ENCODE measurements around the gene HERC2. TPM values are rescaled to one million over a fixed set of nuclear protein-coding genes. Genes with fewer than 3 reads are reported as not detected.

The HERC2 gene
- total RNA-seq, 4 donors from 2014 or later: 42.8 to 77.7 (median 44.4) TPM

DNA sequence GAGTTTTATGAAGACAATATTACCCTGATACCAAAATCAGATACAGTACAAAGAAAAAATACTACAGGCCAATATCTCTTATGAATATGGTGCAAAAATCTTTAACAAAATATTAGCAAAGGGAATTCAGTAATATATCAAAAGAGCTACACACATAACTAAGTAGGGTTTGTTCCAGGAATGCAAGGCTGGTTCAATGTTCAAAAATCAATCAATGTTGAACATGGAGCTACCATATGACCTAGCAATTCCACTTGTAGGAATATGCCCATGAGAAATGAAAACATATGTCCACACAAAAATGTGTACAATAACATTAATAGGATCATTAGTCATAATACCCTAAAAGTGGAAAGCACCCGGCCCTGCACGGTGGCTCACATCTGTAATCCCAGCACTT, 230.7 kb downstream of the HERC2 start:
- DNase-seq (ENCODE audit: low spot score): no peak
- no peak for TF ChIP-seq CTCF (IDR thresholded peaks at IDR 0.05)
- ATAC-seq (ENCODE audit: low FRiP score): no peak

GRCh38 chr15:28086175-28086703, 235.7 kb downstream of the HERC2 start:
- no peak for TF ChIP-seq CTCF (IDR thresholded peaks at IDR 0.05)
- DNase-seq (ENCODE audit: low spot score): no peak
- ATAC-seq (ENCODE audit: low FRiP score): peak; percentile 82

DNA sequence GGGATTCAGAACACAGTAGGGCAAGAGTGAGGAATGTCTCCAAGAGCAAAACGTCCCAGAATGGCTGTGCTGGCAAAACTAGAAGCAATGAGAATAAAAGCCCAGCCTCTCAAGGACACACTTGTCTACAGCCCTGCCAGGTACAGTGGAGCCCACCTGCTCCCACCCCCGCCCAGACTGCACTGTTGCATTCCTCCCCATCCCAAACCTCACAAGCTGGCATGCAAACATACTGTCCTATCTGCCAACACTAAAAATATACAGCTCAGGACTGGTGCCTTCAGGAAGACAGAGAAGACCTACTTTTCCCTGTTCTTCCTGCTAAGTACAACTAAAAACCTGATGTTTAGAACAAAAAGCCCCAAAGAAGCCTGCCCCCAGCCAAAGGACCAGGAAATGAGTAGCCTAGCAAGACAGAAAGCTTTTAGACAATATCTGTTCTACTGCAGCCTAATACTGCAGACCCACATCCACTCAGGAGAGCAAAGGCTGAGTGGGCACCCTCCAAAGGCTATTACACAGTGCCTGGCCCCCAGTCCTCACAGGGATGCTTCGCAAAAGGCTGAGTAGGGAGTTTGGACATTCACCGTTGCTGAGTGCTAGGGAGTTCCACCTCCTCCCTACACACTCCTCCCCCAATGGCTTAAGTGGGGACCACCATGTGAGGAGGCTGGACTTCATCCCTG, 236.3 kb downstream of the HERC2 start:
- no peak for TF ChIP-seq CTCF (IDR thresholded peaks at IDR 0.05)
- no peak for DNase-seq (ENCODE audit: low spot score)
- ATAC-seq (ENCODE audit: low FRiP score): no peak

DNA sequence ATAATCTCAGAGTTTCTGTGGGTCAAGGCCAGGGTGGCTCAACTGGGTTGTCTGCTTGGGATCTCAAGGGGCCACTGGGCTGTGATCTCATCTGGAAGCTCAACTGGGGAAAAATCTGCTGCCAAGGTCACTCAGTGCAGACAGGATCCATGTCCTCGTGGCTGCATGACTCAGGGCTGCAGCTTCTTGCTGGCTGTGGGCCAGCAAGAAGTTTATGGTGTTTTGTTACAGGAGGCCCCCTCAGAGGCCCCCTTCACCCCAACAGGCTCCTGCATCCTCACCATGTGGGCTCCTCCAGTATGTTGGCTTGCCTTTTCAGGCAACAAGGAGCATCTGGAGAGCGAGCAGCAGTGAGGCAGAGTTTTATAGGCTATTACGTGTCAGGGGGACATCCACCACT, 237.4 kb downstream of the HERC2 start:
- no peak for DNase-seq (ENCODE audit: low spot score)
- no peak for ATAC-seq (ENCODE audit: low FRiP score)
- no peak for TF ChIP-seq CTCF (IDR thresholded peaks at IDR 0.05)

GRCh38 chr15:28082891-28083684, 238.9 kb downstream of the HERC2 start:
- ATAC-seq (ENCODE audit: low FRiP score) (no peak), DNase-seq (ENCODE audit: low spot score) (no peak)
- no peak for TF ChIP-seq CTCF (IDR thresholded peaks at IDR 0.05)

DNA sequence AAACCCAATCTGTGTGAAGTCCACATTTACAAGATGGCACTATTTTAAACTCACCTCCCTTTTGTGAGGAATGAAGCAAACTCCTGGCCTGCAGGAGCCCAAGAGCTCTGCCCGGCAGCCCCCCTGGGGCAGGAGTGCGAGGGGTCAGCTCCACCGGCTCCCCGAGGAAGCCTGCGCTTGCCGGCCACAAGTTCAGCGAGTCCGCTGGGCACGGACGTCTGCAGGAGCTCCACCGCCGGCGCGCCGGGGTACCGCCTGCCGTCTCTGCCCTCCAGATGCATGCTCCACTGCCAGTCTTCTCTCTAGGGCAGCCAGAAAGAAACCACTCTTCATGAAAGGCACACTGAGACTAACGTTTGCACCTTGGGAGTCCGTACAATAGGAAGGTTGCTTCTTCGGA, 240.4 kb downstream of the HERC2 start:
- DNase-seq (ENCODE audit: low spot score) (no peak), ATAC-seq (ENCODE audit: low FRiP score) (no peak)
- TF ChIP-seq CTCF (IDR thresholded peaks at IDR 0.05): no peak

Data from omental fat pad (tissue), 4 donors.